Keratinocyte (primary cell): ENCODE measurements around the gene DBF4. TPM values are rescaled to one million over a fixed set of nuclear protein-coding genes. Genes with fewer than 3 reads are reported as not detected.
"Not testable (repeated sequence)": the region's sequence is repeated elsewhere in the genome, so short reads cannot be mapped to it uniquely, and the experiment has no call there.

Experiments used
- DNase-seq: peaks from one replicate; pipeline ENCODE4 v3.0.0-alpha.2; 2011; ENCODE audit warnings: low read depth, missing footprints, low spot score
- FAIRE-seq: peaks from 2 replicates; lab custom pipeline; 2011; peaks lifted over from hg19 to GRCh38; lab: Jason Lieb, UNC
- H2AFZ ChIP-seq: 2 replicates; pipeline ENCODE4 v1.6.0; 2012; ENCODE audit warnings: low read length, control low read depth, inconsistent platforms; ENCODE audit not compliant: control insufficient read depth
- H3K27ac ChIP-seq: 2 replicates; pipeline ENCODE4 v1.5.1; 2011; ENCODE audit warnings: low read length; ENCODE audit not compliant: control insufficient read depth, insufficient read depth
- H3K27me3 ChIP-seq: 3 replicates; pipeline ENCODE4 v1.6.0; 2011; ENCODE audit warnings: low read length; ENCODE audit not compliant: control insufficient read depth, insufficient read depth; ENCODE audit errors: extremely low read depth
- H3K36me3 ChIP-seq, 2 experiments: 2 replicates in 1 of 2; 3 replicates in 1 of 2; pipeline ENCODE4 v1.5.1; 2011; ENCODE audit warnings: low read length in 2 of 2, mild to moderate bottlenecking in 1 of 2; ENCODE audit not compliant: control insufficient read depth in 2 of 2, insufficient read depth in 2 of 2; ENCODE audit errors: extremely low read depth in 1 of 2
- H3K4me1 ChIP-seq: 3 replicates; pipeline ENCODE4 v1.5.1; 2011; ENCODE audit warnings: low read length; ENCODE audit not compliant: control insufficient read depth, insufficient read depth; ENCODE audit errors: extremely low read depth
- H3K4me2 ChIP-seq: 3 replicates; pipeline ENCODE4 v1.6.0; 2011; ENCODE audit warnings: low read depth, low read length; ENCODE audit not compliant: control insufficient read depth, insufficient read depth; ENCODE audit errors: extremely low read depth
- H3K4me3 ChIP-seq, 3 experiments: fragments of 200-600 bp in 1 of 3; sonication (generic) in 1 of 3; 2 replicates in 2 of 3; 3 replicates in 1 of 3; pipeline ENCODE4 v1.5.1; 2011 to 2016; ENCODE audit warnings: low read length in 3 of 3, mild to moderate bottlenecking in 3 of 3, control low read depth in 2 of 3, inconsistent platforms in 1 of 3, low read depth in 1 of 3, mixed read lengths in 1 of 3, mixed run types in 1 of 3, moderate library complexity in 1 of 3; ENCODE audit not compliant: control insufficient read depth in 2 of 3, insufficient read depth in 2 of 3; ENCODE audit errors: extremely low read depth in 1 of 3
- H3K79me2 ChIP-seq: 2 replicates; pipeline ENCODE4 v1.6.0; 2012; ENCODE audit warnings: low read length; ENCODE audit not compliant: control insufficient read depth, insufficient read depth
- H3K9ac ChIP-seq: 3 replicates; pipeline ENCODE4 v1.6.0; 2011; ENCODE audit warnings: low read length; ENCODE audit not compliant: control insufficient read depth, insufficient read depth; ENCODE audit errors: extremely low read depth
- H3K9me1 ChIP-seq: 3 replicates; pipeline ENCODE4 v1.6.0; 2011; ENCODE audit warnings: low read length; ENCODE audit not compliant: control insufficient read depth, insufficient read depth; ENCODE audit errors: extremely low read depth
- H3K9me3 ChIP-seq: 2 replicates; pipeline ENCODE4 v1.5.1; 2012; ENCODE audit warnings: low read depth, low read length; ENCODE audit not compliant: control insufficient read depth
- H4K20me1 ChIP-seq: 3 replicates; pipeline ENCODE4 v1.6.0; 2011; ENCODE audit warnings: low read length; ENCODE audit not compliant: control insufficient read depth, insufficient read depth; ENCODE audit errors: extremely low read depth
- CTCF ChIP-seq, 3 experiments: IDR thresholded peaks in 1 of 3; conservative IDR thresholded peaks in 1 of 3; optimal IDR thresholded peaks in 1 of 3; 2 replicates in 2 of 3; 3 replicates in 1 of 3; pipeline versions ENCODE3 to v1.5.1; 2011; ENCODE audit warnings: low read length in 3 of 3, mild to moderate bottlenecking in 3 of 3, moderate library complexity in 2 of 3, control low read depth in 1 of 3, inconsistent platforms in 1 of 3; ENCODE audit not compliant: insufficient read depth in 2 of 3; ENCODE audit errors: extremely low read depth in 1 of 3
- EZH2 ChIP-seq: IDR thresholded peaks from one replicate; pipeline ENCODE4 v1.6.1; 2012; ENCODE audit warnings: inconsistent platforms, mild to moderate bottlenecking, low read length, moderate library complexity
- dilution Hi-C: fragments of 300-500 bp; cut with MboI; formaldehyde crosslinking; loops from one replicate; pipeline ENCODE4 v1.7.0; 2020; ENCODE audit warnings: low sequenced_read_pairs; ENCODE audit not compliant: extremely low pct_ligation_motif_present
- polyA plus RNA-seq, 5 experiments: library from polyadenylated mRNA; depleted of rRNA in 3 of 5; stranded (reverse) in 3 of 5; stranded (forward) in 1 of 5; unstranded in 1 of 5; fragments of >200 nt; gene quantifications; 1 replicate in 1 of 5; 2 replicates in 3 of 5; 3 replicates in 1 of 5; pipeline versions ENCODE4 v1.2.1 to v1.2.3, GENCODE V29; 2011 to 2012; ENCODE audit warnings: missing spikeins in 2 of 5, low read depth in 1 of 5, low replicate concordance in 1 of 5

Gene DBF4
- polyA plus RNA-seq, 1 donor (not counting 4 experiments of a cell fraction or from before 2014, with no cell fraction given), result 12.5 TPM

DNA sequence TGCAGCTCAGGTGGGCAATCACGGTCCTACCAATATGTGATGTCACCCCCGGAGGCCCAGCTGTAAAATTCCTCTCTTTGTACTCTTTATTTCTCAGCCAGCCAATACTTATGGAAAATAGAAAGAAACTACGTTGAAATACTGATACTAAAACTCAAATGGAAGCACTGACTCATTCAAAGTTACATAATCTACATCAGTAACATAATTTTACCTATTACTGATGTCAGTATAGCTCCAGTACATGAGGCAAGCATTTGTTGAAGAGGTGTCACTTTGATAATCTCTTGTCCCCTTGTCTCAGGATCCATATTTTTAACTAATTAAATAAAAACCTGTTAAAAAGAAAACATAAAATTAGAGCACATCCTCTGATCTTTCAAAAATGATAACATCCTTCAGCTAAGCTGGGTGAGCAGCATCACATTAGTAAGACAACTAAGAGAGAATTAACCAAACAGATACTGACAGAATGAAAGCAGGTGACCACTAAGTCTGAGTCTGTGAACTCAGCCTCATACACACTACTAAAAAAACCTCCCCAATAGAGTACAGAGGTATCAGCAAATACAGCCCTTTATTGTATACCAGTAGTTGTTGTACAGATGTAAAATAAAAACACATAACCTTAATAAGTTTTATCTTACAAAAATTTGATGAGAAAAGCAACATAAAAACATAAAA, 17.7 kb upstream of the DBF4 start:
- no peaks in the 10 kb centered on the region for H3K36me3 ChIP-seq
- FAIRE-seq, result no peak
- dilution Hi-C loops, result no loop called here

DNA sequence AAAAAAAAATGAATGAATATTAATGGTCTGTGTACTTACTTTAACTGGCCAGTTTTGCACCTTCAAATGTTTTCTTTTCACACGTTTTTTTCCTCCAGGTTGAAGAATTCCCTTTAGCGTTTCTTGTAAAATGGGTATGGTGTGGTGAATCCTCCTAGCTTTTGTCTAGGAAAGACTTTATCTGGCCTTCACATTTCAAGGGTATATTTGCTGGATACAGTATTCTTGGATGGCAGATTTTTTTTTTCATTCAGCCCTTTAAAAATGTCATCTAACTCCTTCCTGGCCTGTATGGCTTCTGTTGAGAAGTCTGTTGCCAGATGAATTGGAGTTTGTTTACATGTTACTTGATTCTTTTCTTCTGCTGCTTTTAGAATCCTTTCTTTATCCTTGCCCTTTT, 10.2 kb upstream of the DBF4 start:
- H3K4me1 ChIP-seq, result no peaks in the 10 kb centered on the region
- H2AFZ ChIP-seq, result no peak overlapping the region
- peaks cover 1 to 4% of the 10 kb centered on the region in 2 experiments for H3K36me3 ChIP-seq
- DNase-seq (no peak), FAIRE-seq (no peak)
- H3K9me3 ChIP-seq, result peaks cover 4% of the 10 kb centered on the region
- no peak for TF ChIP-seq EZH2
- TF ChIP-seq CTCF (optimal IDR thresholded peaks at IDR 0.05 in 1 of 3, IDR thresholded peaks at IDR 0.05 in 1 of 3, conservative IDR thresholded peaks at IDR 0.05 in 1 of 3; ENCODE audit: extremely low read depth in 1 of 3, insufficient read depth in 2 of 3, low read length in 3 of 3), result no peak
- no peak overlapping the region for H3K9ac ChIP-seq
- H3K27ac ChIP-seq, result no peak overlapping the region
- no peaks in the 10 kb centered on the region for H4K20me1 ChIP-seq
- H3K4me3 ChIP-seq, result no peak overlapping the region
- H3K9me1 ChIP-seq, result no peaks in the 10 kb centered on the region
- H3K4me2 ChIP-seq, result no peak overlapping the region
- dilution Hi-C loops, result no loop called here
- H3K27me3 ChIP-seq, result no peaks in the 10 kb centered on the region
- peaks cover 10% of the 10 kb centered on the region for H3K79me2 ChIP-seq

More for the DNA sequence above, 17.7 kb upstream of the DBF4 start:
- no peaks in the 10 kb centered on the region for H3K9me3 ChIP-seq
- H3K79me2 ChIP-seq, result no peaks in the 10 kb centered on the region
- no peaks in the 10 kb centered on the region for H3K27me3 ChIP-seq
- H3K9me1 ChIP-seq, result no peaks in the 10 kb centered on the region
- DNase-seq, result no peak
- H3K27ac ChIP-seq, result no peak overlapping the region
- no peak overlapping the region for H3K4me2 ChIP-seq
- H4K20me1 ChIP-seq, result no peaks in the 10 kb centered on the region
- no peak overlapping the region for H3K9ac ChIP-seq
- no peak overlapping the region for H3K4me3 ChIP-seq
- TF ChIP-seq EZH2, result no peak
- TF ChIP-seq CTCF (optimal IDR thresholded peaks at IDR 0.05 in 1 of 3, IDR thresholded peaks at IDR 0.05 in 1 of 3, conservative IDR thresholded peaks at IDR 0.05 in 1 of 3; ENCODE audit: extremely low read depth in 1 of 3, insufficient read depth in 2 of 3, low read length in 3 of 3), result no peak
- H3K4me1 ChIP-seq, result no peaks in the 10 kb centered on the region
- H2AFZ ChIP-seq, result no peak overlapping the region

- H3K4me1 ChIP-seq, H3K27me3 ChIP-seq, H3K9me3 ChIP-seq, FAIRE-seq, DNase-seq, H3K27ac ChIP-seq, H3K9ac ChIP-seq, H3K9me1 ChIP-seq, H2AFZ ChIP-seq, H3K4me2 ChIP-seq, H3K36me3 ChIP-seq, dilution Hi-C loops, H3K4me3 ChIP-seq, H4K20me1 ChIP-seq: not testable (repeated sequence)
- H3K79me2 ChIP-seq, result peaks cover 12% of the 10 kb centered on the region
These were observed 9.8 kb upstream of the DBF4 start for GRCh38 chr7:87866533-87866932.
